CD4-positive, alpha-beta memory T cell (primary cell): ENCODE data around the gene CRKL. TPM values are rescaled to one million over a fixed set of nuclear protein-coding genes. Genes with fewer than 3 reads are reported as not detected.

ENCODE experiments used
- CTCF ChIA-PET: fragments of 350-600 bp; sonication (Branson Sonifier 250); formaldehyde crosslinking; loops from one replicate; lab custom pipeline; 2021; ENCODE audit warnings: inconsistent platforms; ENCODE audit not compliant: partially characterized antibody; lab: Charles Lee
- POLR2A ChIA-PET: fragments of 350-600 bp; sonication (Branson Sonifier 250); formaldehyde crosslinking; loops from one replicate; lab custom pipeline; 2021; ENCODE audit not compliant: partially characterized antibody; lab: Charles Lee
- DNase-seq, 5 donors: peaks; one replicate each; pipeline versions ENCODE4 v3.0.0 to v3.0.0-alpha.2; 2020 to 2022; ENCODE audit warnings: mixed read lengths in 1 of 5
- H3K27ac ChIP-seq: one replicate; pipeline ENCODE4 v1.7.0; 2013; ENCODE audit warnings: low read depth, low read length
- H3K27me3 ChIP-seq: 2 replicates; pipeline ENCODE4 v1.7.0; 2013; ENCODE audit warnings: mild to moderate bottlenecking, low read length, moderate library complexity; ENCODE audit not compliant: insufficient read depth
- H3K36me3 ChIP-seq: 2 replicates; pipeline ENCODE4 v1.7.0; 2013; ENCODE audit warnings: mild to moderate bottlenecking, low read length, moderate library complexity; ENCODE audit not compliant: insufficient read depth
- H3K4me1 ChIP-seq: 2 replicates; pipeline ENCODE4 v1.7.0; 2013; ENCODE audit warnings: mild to moderate bottlenecking, low read length, moderate library complexity; ENCODE audit not compliant: insufficient read depth
- H3K4me3 ChIP-seq, 2 donors: one replicate each; pipeline ENCODE4 v1.7.0; 2013; ENCODE audit warnings: low read length in 2 of 2, mild to moderate bottlenecking in 1 of 2
- H3K9me3 ChIP-seq, 2 donors: one replicate each; pipeline ENCODE4 v1.7.0; 2013; ENCODE audit warnings: low read length in 2 of 2, control low read depth in 1 of 2; ENCODE audit not compliant: control insufficient read depth in 1 of 2
- H3K27ac Mint-ChIP-seq, 7 donors: one replicate each; pipeline ENCODE4 v1.8.0; 2020 to 2021; ENCODE audit warnings: mixed read lengths in 7 of 7, mild to moderate bottlenecking in 6 of 7, inconsistent platforms in 3 of 7, moderate library complexity in 3 of 7
- H3K27me3 Mint-ChIP-seq, 2 donors: one replicate each; pipeline ENCODE4 v1.8.0; 2020 to 2021; ENCODE audit warnings: mixed read lengths in 2 of 2
- H3K36me3 Mint-ChIP-seq, 2 donors: one replicate each; pipeline ENCODE4 v1.8.0; 2020 to 2021; ENCODE audit warnings: mixed read lengths in 2 of 2, inconsistent platforms in 1 of 2, mild to moderate bottlenecking in 1 of 2
- H3K4me1 Mint-ChIP-seq, 4 donors: one replicate each; pipeline ENCODE4 v1.8.0; 2020 to 2021; ENCODE audit warnings: mixed read lengths in 4 of 4, mild to moderate bottlenecking in 1 of 4
- H3K4me3 Mint-ChIP-seq, 8 donors: one replicate each; pipeline ENCODE4 v1.8.0; 2020 to 2021; ENCODE audit warnings: mixed read lengths in 8 of 8, mild to moderate bottlenecking in 7 of 8, moderate library complexity in 6 of 8, inconsistent platforms in 3 of 8
- H3K9me3 Mint-ChIP-seq, 8 donors: one replicate each; pipeline ENCODE4 v1.8.0; 2020 to 2021; ENCODE audit warnings: mixed read lengths in 8 of 8, mild to moderate bottlenecking in 5 of 8, inconsistent platforms in 3 of 8, moderate library complexity in 1 of 8
- intact Hi-C: fragments of 100-400 bp; cut with micrococcal nuclease; formaldehyde crosslinking; loops from one replicate; pipeline ENCODE4 v1.15.1; 2023
- polyA plus RNA-seq, 2 donors: library from polyadenylated mRNA; unstranded; fragments of 300-500 nt; fragmentation: Illumina TruSeq; gene quantifications; one replicate each; pipeline ENCODE4 v1.2.3, GENCODE V29; 2021
- total RNA-seq, 2 experiments: library from RNA; stranded (reverse); gene quantifications; one replicate each; pipeline ENCODE4 v1.2.3, GENCODE V29; 2021

The CRKL gene
- total and polyA plus RNA-seq, 4 experiments from 2014 or later = 39.9 to 86.5 (median 68.2) TPM

GRCh38 chr22:20986365-20986764 lies 69.2 kb downstream of the CRKL start:
- no peak overlapping the region for H3K4me3 Mint-ChIP-seq
- H3K27ac ChIP-seq = no peak overlapping the region
- peaks cover 9% of the 10 kb centered on the region for H3K36me3 ChIP-seq
- intact Hi-C loops = no loop called here
- H3K4me1 ChIP-seq = peaks cover 11% of the 10 kb centered on the region
- H3K4me3 ChIP-seq = no peak overlapping the region
- no peaks in the 10 kb centered on the region for H3K27me3 Mint-ChIP-seq
- no peaks in the 10 kb centered on the region for H3K27me3 ChIP-seq
- no peaks in the 10 kb centered on the region for H3K9me3 Mint-ChIP-seq
- peaks cover 7 to 34% of the 10 kb centered on the region in 2 donors for H3K36me3 Mint-ChIP-seq
- CTCF ChIA-PET = interaction anchor here (0.6 kb wide), 1 partner anchor 15 kb away, joined by 3 read pairs; no protein-coding TSS in a partner anchor
- POLR2A ChIA-PET = interaction anchor here (2.0 kb wide), 1 partner anchor 14 kb away, joined by 7 read pairs; no protein-coding TSS in a partner anchor
- DNase-seq = no peak
- H3K27ac Mint-ChIP-seq = peak overlapping the region in 2 of 7 donors; percentile 3 to 52
- H3K4me1 Mint-ChIP-seq = peaks cover 17 to 27% (median 21%) of the 10 kb centered on the region in 4 donors
- no peaks in the 10 kb centered on the region for H3K9me3 ChIP-seq

DNA sequence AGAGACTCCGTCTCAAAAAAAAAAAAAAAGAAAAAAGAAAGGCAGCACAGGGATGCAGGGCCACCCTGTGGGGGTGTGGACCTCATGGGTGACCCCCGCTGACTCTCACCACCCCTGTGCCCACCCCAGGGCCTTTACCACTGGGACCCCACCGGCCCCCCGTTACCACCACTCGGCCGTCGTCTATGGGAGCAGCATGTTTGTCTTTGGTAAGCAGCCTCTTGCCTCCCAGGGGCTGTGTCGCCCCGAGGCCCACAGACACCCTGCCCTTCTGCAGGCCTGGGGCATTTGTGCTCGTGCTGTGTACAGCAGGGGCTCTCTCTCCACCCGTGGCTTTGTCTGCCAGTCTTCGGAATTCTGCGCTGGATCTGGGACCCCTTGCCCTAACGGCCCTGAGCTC lies 70.2 kb downstream of the CRKL start:
- Mint-ChIP-seq H3K9me3 (no peaks in the 10 kb centered on the region), H3K27me3 (no peaks in the 10 kb centered on the region), H3K36me3 (peaks cover 7 to 30% of the 10 kb centered on the region in 2 donors), H3K4me1 (peaks cover 16 to 23% (median 16%) of the 10 kb centered on the region in 4 donors), H3K4me3 (no peak overlapping the region), H3K27ac (no peak overlapping the region)
- Histone ChIP-seq H3K27me3 (no peaks in the 10 kb centered on the region), H3K4me3 (no peak overlapping the region), H3K27ac (no peak overlapping the region), H3K9me3 (no peaks in the 10 kb centered on the region), H3K4me1 (peaks cover 8% of the 10 kb centered on the region), H3K36me3 (peaks cover 19% of the 10 kb centered on the region)
- ChIA-PET POLR2A (interaction anchor here (2.0 kb wide), 1 partner anchor 13 kb away, joined by 7 read pairs; no protein-coding TSS in a partner anchor), CTCF (no interaction called here)
- DNase-seq = no peak
- intact Hi-C loops = no loop called here

- POLR2A ChIA-PET = no interaction called here
- no peaks in the 10 kb centered on the region for H3K27me3 Mint-ChIP-seq
- no peaks in the 10 kb centered on the region for H3K27me3 ChIP-seq
- peaks cover 24% of the 10 kb centered on the region for H3K36me3 ChIP-seq
- peaks cover 5 to 14% (median 9%) of the 10 kb centered on the region in 4 donors for H3K4me1 Mint-ChIP-seq
- no peaks in the 10 kb centered on the region for H3K9me3 Mint-ChIP-seq
- no peak overlapping the region for H3K27ac Mint-ChIP-seq
- H3K27ac ChIP-seq = no peak overlapping the region
- no peaks in the 10 kb centered on the region for H3K9me3 ChIP-seq
- CTCF ChIA-PET = no interaction called here
- DNase-seq = no peak
- H3K4me3 Mint-ChIP-seq = no peak overlapping the region
- H3K36me3 Mint-ChIP-seq = peaks cover 7 to 32% of the 10 kb centered on the region in 2 donors
- no peak overlapping the region for H3K4me3 ChIP-seq
- H3K4me1 ChIP-seq = no peaks in the 10 kb centered on the region
- intact Hi-C loops = no loop called here
Measured at GRCh38 chr22:20988573-20989322, 71.5 kb downstream of the CRKL start.

DNA sequence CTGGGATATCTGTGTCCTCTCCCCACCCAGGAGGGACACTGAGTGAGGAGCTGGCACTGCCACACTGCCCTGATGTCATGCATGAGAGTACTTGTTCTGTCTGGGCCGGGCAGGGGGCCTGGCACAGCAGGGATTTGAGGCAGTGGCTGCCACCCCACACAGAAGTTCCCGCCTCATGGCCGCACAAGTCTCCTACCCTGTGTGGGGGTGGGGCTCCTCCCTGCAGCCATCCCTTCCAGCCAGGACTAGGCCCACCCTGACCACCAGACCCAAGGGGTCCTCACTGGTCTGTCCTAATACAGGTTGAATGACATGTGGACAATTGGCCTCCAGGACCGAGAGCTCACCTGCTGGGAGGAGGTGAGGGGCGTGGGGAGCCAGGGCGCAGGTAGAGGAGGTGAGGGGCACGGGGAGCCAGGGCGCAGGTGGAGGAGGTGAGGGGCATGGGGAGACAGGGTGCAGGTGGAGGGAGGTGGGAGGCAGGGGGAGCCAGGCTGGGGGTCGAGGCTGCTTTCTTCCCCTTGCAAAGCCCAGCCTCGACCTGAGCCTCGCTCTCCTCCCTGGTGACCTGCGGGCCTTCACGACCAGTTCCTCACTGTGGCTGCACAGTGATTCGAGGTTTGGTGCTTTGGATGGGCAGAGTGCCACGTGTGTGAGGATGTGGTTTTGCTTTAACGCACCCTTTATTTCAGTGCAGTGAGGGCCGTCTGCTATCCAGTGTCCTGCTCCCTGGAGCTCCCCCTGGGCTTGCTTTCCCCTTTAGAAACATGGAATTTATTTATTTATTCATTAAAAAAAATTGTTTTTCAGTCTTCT lies 72.3 kb downstream of the CRKL start:
- Mint-ChIP-seq H3K27ac (peak overlapping the region in 1 of 7 donors; percentile 43), H3K36me3 (peaks cover 7 to 28% of the 10 kb centered on the region in 2 donors), H3K4me1 (peaks cover 0 to 8% (median 5%) of the 10 kb centered on the region in 4 donors), H3K27me3 (no peaks in the 10 kb centered on the region), H3K4me3 (no peak overlapping the region), H3K9me3 (no peaks in the 10 kb centered on the region)
- intact Hi-C loops = no loop called here
- no peak for DNase-seq
- Histone ChIP-seq H3K27me3 (no peaks in the 10 kb centered on the region), H3K4me3 (no peak overlapping the region), H3K36me3 (peaks cover 24% of the 10 kb centered on the region), H3K4me1 (no peaks in the 10 kb centered on the region), H3K27ac (no peak overlapping the region), H3K9me3 (no peaks in the 10 kb centered on the region)
- ChIA-PET CTCF (no interaction called here), POLR2A (interaction anchor here (0.8 to 2.0 kb wide), 2 partner anchors 10 to 11 kb away, joined by 3 to 13 read pairs; no protein-coding TSS in a partner anchor)

- Histone ChIP-seq H3K27me3 (no peaks in the 10 kb centered on the region), H3K27ac (no peak overlapping the region), H3K9me3 (no peaks in the 10 kb centered on the region), H3K36me3 (peaks cover 21% of the 10 kb centered on the region), H3K4me3 (no peak overlapping the region), H3K4me1 (no peaks in the 10 kb centered on the region)
- DNase-seq = no peak
- intact Hi-C loops = no loop called here
- peaks cover 7 to 31% of the 10 kb centered on the region in 2 donors for H3K36me3 Mint-ChIP-seq
- H3K4me1 Mint-ChIP-seq = peaks cover 0 to 8% (median 5%) of the 10 kb centered on the region in 4 donors
- CTCF ChIA-PET = no interaction called here
- no peaks in the 10 kb centered on the region for H3K9me3 Mint-ChIP-seq
- POLR2A ChIA-PET = interaction anchor here (0.8 to 2.0 kb wide), 3 partner anchors 9 to 11 kb away, joined by 3 to 13 read pairs (median 5); partner anchors contain the start of gene LZTR1
- H3K27ac Mint-ChIP-seq = peak overlapping the region in 3 of 7 donors; percentile 9 to 43 (median 30)
- H3K27me3 Mint-ChIP-seq = no peaks in the 10 kb centered on the region
- no peak overlapping the region for H3K4me3 Mint-ChIP-seq
Measured at GRCh38 chr22:20990184-20991180, 73.3 kb downstream of the CRKL start.

GRCh38 chr22:20991252-20992055 lies 74.2 kb downstream of the CRKL start:
- ChIA-PET POLR2A (interaction anchor here (1.2 to 2.0 kb wide), 2 partner anchors 9 to 10 kb away, joined by 5 to 13 read pairs; partner anchors contain the start of gene LZTR1), CTCF (no interaction called here)
- DNase-seq = no peak
- H3K9me3 ChIP-seq = no peaks in the 10 kb centered on the region
- H3K4me1 ChIP-seq = no peaks in the 10 kb centered on the region
- intact Hi-C loops = no loop called here
- H3K27me3 Mint-ChIP-seq = no peaks in the 10 kb centered on the region
- H3K9me3 Mint-ChIP-seq = no peaks in the 10 kb centered on the region
- H3K4me1 Mint-ChIP-seq = peaks cover 2 to 8% (median 4%) of the 10 kb centered on the region in 4 donors
- no peaks in the 10 kb centered on the region for H3K27me3 ChIP-seq
- no peak overlapping the region for H3K4me3 ChIP-seq
- H3K36me3 Mint-ChIP-seq = peaks cover 3 to 34% of the 10 kb centered on the region in 2 donors
- peaks cover 16% of the 10 kb centered on the region for H3K36me3 ChIP-seq
- peak overlapping the region in 1 of 7 donors; percentile 9 for H3K27ac Mint-ChIP-seq
- H3K4me3 Mint-ChIP-seq = no peak overlapping the region
- no peak overlapping the region for H3K27ac ChIP-seq
